LNCaP clone FGC (cell line): ENCODE measurements around the gene MAGI2.

Experiments
- DNase-seq: peaks from one replicate; pipeline ENCODE4 v3.0.0-alpha.2; 2011; ENCODE audit warnings: low read depth
- H3K4me3 ChIP-seq: 2 replicates; pipeline ENCODE4 v1.5.1; 2011; ENCODE audit warnings: mild to moderate bottlenecking, low read depth, low read length, control low read depth
- TF ChIP-seq, protein P1 (sequence below): IDR thresholded peaks from 2 replicates; pipeline ENCODE4 v1.5.1; 2012; ENCODE audit warnings: mild to moderate bottlenecking; ENCODE audit not compliant: control insufficient read depth, insufficient read depth; ENCODE audit errors: extremely low read depth

The MAGI2 gene

DNA sequence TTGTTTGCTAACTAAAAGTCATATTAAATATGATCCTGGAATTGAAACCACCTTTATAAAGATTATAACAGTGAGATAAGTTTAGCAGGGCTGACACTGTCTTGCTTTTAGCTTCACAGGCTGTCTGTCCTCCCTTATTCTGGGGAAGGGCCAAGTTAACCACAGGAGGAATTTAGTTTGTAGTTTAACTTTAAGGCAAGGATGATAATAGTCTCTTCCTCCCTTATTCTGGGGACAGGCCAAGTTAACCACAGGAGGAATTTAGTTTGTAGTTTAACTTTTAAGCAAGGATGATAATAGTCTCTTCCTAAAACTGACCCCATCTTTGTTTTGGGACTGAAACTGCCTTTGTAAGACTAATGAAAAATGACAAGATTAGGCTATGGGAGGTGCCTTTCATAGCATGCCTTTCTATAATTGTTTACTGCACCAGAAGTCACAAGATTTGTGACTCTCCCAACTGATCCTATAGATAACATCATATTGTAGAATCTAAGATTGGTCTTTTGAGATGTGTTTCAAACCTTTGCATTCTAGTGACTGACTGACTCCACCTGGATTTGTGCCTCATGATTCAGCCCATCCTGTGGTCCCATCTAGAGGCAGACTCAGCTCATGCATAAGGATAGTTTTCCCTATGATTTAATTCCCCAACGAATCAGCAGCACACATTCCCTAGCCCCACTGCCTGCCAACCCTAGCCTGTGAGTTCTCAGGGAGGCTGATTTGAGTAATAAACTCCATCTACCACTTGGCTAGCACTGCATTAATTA, 212.0 kb downstream of the MAGI2 start:
- H3K4me3 ChIP-seq = no peak overlapping the region
- TF ChIP-seq, protein P1, sequence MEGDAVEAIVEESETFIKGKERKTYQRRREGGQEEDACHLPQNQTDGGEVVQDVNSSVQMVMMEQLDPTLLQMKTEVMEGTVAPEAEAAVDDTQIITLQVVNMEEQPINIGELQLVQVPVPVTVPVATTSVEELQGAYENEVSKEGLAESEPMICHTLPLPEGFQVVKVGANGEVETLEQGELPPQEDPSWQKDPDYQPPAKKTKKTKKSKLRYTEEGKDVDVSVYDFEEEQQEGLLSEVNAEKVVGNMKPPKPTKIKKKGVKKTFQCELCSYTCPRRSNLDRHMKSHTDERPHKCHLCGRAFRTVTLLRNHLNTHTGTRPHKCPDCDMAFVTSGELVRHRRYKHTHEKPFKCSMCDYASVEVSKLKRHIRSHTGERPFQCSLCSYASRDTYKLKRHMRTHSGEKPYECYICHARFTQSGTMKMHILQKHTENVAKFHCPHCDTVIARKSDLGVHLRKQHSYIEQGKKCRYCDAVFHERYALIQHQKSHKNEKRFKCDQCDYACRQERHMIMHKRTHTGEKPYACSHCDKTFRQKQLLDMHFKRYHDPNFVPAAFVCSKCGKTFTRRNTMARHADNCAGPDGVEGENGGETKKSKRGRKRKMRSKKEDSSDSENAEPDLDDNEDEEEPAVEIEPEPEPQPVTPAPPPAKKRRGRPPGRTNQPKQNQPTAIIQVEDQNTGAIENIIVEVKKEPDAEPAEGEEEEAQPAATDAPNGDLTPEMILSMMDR = no peak
- DNase-seq = no peak

DNA sequence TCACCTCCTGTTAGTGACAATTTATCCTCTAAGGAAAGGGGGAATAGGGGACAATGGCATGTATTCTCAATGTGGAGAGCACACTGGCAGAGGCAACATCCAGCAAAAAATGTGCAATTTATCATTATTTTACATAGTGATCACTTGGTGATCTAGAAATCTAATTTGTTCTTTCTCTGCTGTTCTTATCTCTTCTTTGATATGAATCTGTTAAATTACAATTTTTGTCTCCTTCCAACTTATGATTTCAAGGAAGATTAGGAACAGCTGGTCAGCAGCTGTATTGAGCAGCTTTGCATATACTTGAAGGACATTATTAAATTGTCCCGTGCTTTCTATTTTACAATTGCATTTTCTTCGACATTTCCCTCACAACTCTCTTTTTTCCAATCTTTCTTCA, 213.1 kb downstream of the MAGI2 start:
- TF ChIP-seq, protein P1 = no peak
- no peak overlapping the region for H3K4me3 ChIP-seq
- no peak for DNase-seq

- H3K4me3 ChIP-seq = no peak overlapping the region
- TF ChIP-seq, protein P1 = no peak
- peak; percentile 13 for DNase-seq
These were observed 217.0 kb downstream of the MAGI2 start for GRCh38 chr7:79236352-79237028.

- no peak overlapping the region for H3K4me3 ChIP-seq
- DNase-seq = no peak
- TF ChIP-seq, protein P1 = no peak
These were observed 226.4 kb downstream of the MAGI2 start for GRCh38 chr7:79227044-79227443.

DNA sequence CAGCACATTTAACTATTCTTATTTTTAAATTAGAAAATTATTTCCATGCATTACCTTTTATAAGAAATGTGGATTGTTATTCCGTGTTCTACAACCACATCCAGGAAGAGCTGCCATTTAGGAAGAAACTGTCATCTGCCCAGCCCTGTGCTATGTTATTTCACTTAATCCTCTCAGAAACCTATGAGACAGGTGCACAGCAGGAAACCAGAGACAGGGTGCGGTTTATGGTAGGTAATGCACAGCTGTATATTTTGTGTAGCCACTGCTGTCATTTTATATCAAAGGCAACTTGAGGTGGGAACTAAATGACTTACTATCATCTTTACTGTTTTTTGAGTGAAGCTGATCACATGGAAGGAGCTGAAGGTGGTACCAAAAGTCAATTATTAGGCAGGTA, 232.3 kb downstream of the MAGI2 start:
- TF ChIP-seq, protein P1 = no peak
- H3K4me3 ChIP-seq = no peak overlapping the region
- no peak for DNase-seq

DNA sequence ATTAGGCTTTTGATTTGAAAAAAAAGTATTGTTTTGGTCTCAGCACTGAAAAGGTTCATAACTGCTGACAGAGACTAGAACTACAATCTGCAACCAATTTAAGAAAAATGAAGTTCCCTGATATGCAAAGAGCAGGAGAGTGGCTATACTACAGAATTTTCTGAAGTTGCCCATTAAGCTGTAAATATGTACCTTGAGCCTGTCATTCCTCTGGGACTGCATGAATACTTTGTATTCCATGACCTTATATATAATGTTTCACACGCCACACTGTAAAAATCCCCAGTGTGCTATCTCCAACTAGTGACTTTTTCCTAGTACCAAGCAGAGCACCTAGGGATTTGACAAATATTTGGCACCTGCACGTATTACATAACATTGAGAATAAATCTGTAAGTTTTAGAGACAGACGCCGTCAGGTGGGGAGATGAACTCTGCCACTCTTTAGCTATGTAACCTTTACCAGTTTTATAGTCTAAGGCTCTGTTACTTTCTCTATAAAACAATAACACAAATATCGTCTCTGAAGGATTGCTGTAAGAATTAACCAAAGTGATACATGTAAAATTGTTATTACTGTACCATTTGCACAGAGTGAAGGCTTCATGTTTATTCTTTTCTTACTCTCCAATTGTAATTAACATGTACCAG, 235.4 kb downstream of the MAGI2 start:
- DNase-seq = no peak
- H3K4me3 ChIP-seq = no peak overlapping the region
- TF ChIP-seq, protein P1 = no peak
